Measurements from ENCODE around the gene ASB13. TPM values are rescaled to one million over a fixed set of nuclear protein-coding genes. Genes with fewer than 3 reads are reported as not detected.

The ASB13 gene
- total RNA-seq, 1 experiment from 2014 or later: 18.4 TPM

DNA sequence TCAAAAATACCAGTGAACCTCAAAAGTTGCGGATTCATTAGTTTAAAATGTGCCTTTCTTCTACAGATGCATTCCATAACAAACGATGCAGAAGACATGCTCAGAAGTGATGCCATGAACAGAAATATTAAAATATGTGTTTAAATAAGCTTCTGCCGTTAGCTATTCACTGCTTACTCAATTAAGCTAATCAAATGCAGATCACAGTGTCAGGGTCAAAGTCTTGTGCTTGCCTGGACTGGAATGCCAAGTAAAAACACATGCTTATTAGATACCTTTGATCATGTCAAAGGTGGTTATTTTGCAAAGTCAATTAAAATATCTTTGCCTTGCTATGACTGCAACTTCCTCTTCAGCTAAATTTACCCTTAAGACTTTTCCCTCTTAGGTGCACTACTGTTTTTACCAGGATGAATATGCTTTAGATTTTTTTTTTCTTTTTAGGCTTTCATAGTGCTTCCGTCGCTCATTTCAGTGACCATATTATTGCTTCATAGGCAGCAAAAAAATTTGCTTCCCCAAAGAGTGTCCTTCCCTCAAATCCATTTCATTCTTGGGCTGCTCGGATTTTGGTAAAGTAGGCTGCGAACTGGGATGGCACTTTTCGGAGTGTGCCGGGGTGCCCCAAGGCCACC lies 905 bp downstream of the ASB13 start:
- DNase-seq (ENCODE audit: low read depth, low spot score): no peak
- H3K36me3 ChIP-seq (ENCODE audit: control insufficient read depth, insufficient read depth, low read length): no peaks in the 10 kb centered on the region; the same call in 1 of the 2 replicates
- no peak for ATAC-seq
- BruUV-seq (replicated peaks): TSS peak; percentile 88
- TF ChIP-seq TCF7L2 (IDR thresholded peaks at IDR 0.05; ENCODE audit: low read depth, low read length) (no peak), POLR2AphosphoS5 (IDR thresholded peaks at IDR 0.05; ENCODE audit: low read depth, low read length) (no peak), SIN3A (IDR thresholded peaks at IDR 0.05; ENCODE audit: borderline replicate concordance, insufficient read depth, low read depth, low read length) (no peak)
- TF ChIP-seq, protein P1, sequence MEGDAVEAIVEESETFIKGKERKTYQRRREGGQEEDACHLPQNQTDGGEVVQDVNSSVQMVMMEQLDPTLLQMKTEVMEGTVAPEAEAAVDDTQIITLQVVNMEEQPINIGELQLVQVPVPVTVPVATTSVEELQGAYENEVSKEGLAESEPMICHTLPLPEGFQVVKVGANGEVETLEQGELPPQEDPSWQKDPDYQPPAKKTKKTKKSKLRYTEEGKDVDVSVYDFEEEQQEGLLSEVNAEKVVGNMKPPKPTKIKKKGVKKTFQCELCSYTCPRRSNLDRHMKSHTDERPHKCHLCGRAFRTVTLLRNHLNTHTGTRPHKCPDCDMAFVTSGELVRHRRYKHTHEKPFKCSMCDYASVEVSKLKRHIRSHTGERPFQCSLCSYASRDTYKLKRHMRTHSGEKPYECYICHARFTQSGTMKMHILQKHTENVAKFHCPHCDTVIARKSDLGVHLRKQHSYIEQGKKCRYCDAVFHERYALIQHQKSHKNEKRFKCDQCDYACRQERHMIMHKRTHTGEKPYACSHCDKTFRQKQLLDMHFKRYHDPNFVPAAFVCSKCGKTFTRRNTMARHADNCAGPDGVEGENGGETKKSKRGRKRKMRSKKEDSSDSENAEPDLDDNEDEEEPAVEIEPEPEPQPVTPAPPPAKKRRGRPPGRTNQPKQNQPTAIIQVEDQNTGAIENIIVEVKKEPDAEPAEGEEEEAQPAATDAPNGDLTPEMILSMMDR (IDR thresholded peaks at IDR 0.05): no peak
- TF ChIP-seq, protein P2, sequence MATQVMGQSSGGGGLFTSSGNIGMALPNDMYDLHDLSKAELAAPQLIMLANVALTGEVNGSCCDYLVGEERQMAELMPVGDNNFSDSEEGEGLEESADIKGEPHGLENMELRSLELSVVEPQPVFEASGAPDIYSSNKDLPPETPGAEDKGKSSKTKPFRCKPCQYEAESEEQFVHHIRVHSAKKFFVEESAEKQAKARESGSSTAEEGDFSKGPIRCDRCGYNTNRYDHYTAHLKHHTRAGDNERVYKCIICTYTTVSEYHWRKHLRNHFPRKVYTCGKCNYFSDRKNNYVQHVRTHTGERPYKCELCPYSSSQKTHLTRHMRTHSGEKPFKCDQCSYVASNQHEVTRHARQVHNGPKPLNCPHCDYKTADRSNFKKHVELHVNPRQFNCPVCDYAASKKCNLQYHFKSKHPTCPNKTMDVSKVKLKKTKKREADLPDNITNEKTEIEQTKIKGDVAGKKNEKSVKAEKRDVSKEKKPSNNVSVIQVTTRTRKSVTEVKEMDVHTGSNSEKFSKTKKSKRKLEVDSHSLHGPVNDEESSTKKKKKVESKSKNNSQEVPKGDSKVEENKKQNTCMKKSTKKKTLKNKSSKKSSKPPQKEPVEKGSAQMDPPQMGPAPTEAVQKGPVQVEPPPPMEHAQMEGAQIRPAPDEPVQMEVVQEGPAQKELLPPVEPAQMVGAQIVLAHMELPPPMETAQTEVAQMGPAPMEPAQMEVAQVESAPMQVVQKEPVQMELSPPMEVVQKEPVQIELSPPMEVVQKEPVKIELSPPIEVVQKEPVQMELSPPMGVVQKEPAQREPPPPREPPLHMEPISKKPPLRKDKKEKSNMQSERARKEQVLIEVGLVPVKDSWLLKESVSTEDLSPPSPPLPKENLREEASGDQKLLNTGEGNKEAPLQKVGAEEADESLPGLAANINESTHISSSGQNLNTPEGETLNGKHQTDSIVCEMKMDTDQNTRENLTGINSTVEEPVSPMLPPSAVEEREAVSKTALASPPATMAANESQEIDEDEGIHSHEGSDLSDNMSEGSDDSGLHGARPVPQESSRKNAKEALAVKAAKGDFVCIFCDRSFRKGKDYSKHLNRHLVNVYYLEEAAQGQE (IDR thresholded peaks at IDR 0.05; ENCODE audit: insufficient read depth in 1 of 2, low read depth in 2 of 2, low read length in 1 of 2): no peak
- H3K4me3 ChIP-seq (ENCODE audit: low read depth in 2 of 2, low read length in 2 of 2): peak overlapping the region; percentile 68 to 71
- no peaks in the 10 kb centered on the region for H3K27me3 ChIP-seq (ENCODE audit: control insufficient read depth, insufficient read depth, low read length)
- POLR2A ChIA-PET: interaction anchor here (0.6 to 0.7 kb wide), 2 partner anchors 196 to 1947 kb away, joined by 3 to 4 read pairs; no protein-coding TSS in a partner anchor
- H3K9me3 ChIP-seq (ENCODE audit: control insufficient read depth, insufficient read depth, low read depth, low read length): no peaks in the 10 kb centered on the region
- in situ Hi-C loops (cut with HindIII; ENCODE audit: low pct_unique_long_range_greater_than_20kb, low sequenced_read_pairs): no loop called here
- H3K4me1 ChIP-seq (ENCODE audit: control insufficient read depth, insufficient read depth, low read length): peaks cover 4% of the 10 kb centered on the region; the same call in 1 of the 2 replicates
- CTCF ChIA-PET: no interaction called here
- H3K27ac ChIP-seq (ENCODE audit: low read length): 0 out of 2 replicates have a peak overlapping the region, but pooled peaks have one; percentile 29
- intact Hi-C loops (cut with micrococcal nuclease; ENCODE audit: unreplicated experiment): no loop called here

DNA sequence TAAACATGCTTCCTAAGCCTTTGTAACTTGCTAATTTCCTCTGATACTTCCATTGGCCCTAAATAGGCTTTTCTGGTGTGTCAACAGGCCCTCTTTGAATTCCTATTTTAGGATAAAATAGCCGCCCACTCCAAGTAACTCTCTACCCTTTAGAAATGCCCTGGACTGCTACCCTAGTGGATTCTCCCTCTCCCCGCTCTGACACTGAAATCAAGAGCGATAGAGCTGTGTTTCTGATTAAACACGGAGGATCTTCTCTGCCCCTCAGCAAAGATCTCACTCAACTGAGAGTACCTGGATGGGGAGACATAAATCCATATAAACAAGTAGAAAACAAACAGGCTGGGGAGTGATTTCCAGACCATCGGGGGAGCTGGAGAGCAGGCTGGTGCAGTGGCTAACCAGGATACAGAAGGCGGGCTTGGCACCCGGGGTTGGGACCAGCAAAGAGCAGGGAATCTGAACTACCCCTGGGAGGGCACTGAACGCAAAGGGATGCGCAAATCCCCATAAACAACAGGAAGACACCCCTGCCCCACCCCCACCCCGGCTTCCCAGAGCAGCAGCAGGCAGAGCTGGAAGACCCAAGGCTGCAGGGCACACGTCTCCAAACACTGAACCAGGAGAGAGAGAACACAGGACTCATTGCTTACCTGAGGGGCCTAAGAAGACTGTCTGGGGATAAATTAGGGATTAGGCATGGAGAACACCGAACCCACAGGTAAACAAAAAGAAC lies 2.5 kb downstream of the ASB13 start:
- no TSS peak for BruUV-seq (replicated peaks)
- TF ChIP-seq POLR2AphosphoS5 (IDR thresholded peaks at IDR 0.05; ENCODE audit: low read depth, low read length): no peak
- no peak for TF ChIP-seq TCF7L2 (IDR thresholded peaks at IDR 0.05; ENCODE audit: low read depth, low read length)
- TF ChIP-seq SIN3A (IDR thresholded peaks at IDR 0.05; ENCODE audit: borderline replicate concordance, insufficient read depth, low read depth, low read length): no peak
- TF ChIP-seq, protein P2 (IDR thresholded peaks at IDR 0.05; ENCODE audit: insufficient read depth in 1 of 2, low read depth in 2 of 2, low read length in 1 of 2): no peak
- TF ChIP-seq, protein P1 (IDR thresholded peaks at IDR 0.05): no peak
- no peaks in the 10 kb centered on the region; the same call in 1 of the 2 replicates for H3K36me3 ChIP-seq (ENCODE audit: control insufficient read depth, insufficient read depth, low read length)
- H3K4me3 ChIP-seq (ENCODE audit: low read depth in 2 of 2, low read length in 2 of 2): no peak overlapping the region
- ChIA-PET POLR2A (no interaction called here), CTCF (no interaction called here)
- ATAC-seq: no peak
- DNase-seq (ENCODE audit: low read depth, low spot score): no peak
- H3K27ac ChIP-seq (ENCODE audit: low read length): no peak overlapping the region
- no peaks in the 10 kb centered on the region for H3K9me3 ChIP-seq (ENCODE audit: control insufficient read depth, insufficient read depth, low read depth, low read length)
- H3K4me1 ChIP-seq (ENCODE audit: control insufficient read depth, insufficient read depth, low read length): peaks cover 4% of the 10 kb centered on the region; the same call in 1 of the 2 replicates
- in situ Hi-C loops (cut with HindIII; ENCODE audit: low pct_unique_long_range_greater_than_20kb, low sequenced_read_pairs) (no loop called here), intact Hi-C loops (cut with micrococcal nuclease; ENCODE audit: unreplicated experiment) (no loop called here)
- no peaks in the 10 kb centered on the region for H3K27me3 ChIP-seq (ENCODE audit: control insufficient read depth, insufficient read depth, low read length)
